Adrenal gland (tissue), 5 donors: ENCODE measurements around the gene LSAMP.

Source experiments
- POLR2A ChIP-seq, 2 donors: fragments of 450-650 bp; IDR thresholded peaks; one replicate each; pipeline ENCODE4 v1.6.1; 2017; ENCODE audit warnings: antibody characterized with exemption in 2 of 2, mild to moderate bottlenecking in 2 of 2, moderate library complexity in 1 of 2
- TF ChIP-seq, protein P1 (sequence below), 6 experiments: fragments of 450-650 bp in 4 of 6; fragments of 200-600 bp in 2 of 6; sonication (generic) in 1 of 6; IDR thresholded peaks; 1 replicate in 5 of 6; 2 replicates in 1 of 6; pipeline versions ENCODE4 v1.5.1 to v1.8.0; 2016 to 2021; ENCODE audit warnings: antibody characterized with exemption in 6 of 6, mild to moderate bottlenecking in 2 of 6, moderate library complexity in 1 of 6
- donor health status: DM: no; HTN: no; CAD: no.

DNA sequence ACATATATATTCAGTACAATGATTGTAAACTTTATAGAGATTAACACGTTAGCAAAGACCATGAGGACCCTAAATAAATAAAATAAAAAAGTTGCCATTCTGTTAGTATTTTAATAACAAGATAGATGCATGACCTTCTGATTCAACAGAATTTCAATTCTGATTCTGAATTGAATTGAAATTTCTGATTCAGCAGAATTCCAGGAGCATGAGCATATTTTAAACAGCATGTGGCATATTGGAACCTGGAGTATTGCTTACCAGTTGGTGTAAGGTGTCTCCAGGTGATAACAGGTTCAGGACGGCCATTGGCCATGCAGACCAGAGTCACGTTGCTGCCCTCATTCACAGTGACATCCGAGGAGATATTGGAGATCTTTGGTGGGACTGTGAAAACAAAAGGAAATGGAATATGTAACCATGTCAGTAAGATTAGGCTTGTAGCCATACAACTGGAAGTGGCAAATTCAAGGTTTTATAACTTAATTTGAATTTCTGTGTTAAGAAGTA lies 426.0 kb downstream of the LSAMP start:
- TF ChIP-seq, protein P1, sequence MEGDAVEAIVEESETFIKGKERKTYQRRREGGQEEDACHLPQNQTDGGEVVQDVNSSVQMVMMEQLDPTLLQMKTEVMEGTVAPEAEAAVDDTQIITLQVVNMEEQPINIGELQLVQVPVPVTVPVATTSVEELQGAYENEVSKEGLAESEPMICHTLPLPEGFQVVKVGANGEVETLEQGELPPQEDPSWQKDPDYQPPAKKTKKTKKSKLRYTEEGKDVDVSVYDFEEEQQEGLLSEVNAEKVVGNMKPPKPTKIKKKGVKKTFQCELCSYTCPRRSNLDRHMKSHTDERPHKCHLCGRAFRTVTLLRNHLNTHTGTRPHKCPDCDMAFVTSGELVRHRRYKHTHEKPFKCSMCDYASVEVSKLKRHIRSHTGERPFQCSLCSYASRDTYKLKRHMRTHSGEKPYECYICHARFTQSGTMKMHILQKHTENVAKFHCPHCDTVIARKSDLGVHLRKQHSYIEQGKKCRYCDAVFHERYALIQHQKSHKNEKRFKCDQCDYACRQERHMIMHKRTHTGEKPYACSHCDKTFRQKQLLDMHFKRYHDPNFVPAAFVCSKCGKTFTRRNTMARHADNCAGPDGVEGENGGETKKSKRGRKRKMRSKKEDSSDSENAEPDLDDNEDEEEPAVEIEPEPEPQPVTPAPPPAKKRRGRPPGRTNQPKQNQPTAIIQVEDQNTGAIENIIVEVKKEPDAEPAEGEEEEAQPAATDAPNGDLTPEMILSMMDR (IDR thresholded peaks at IDR 0.05) = no peak
- no peak for TF ChIP-seq POLR2A (IDR thresholded peaks at IDR 0.05)
